Vagina (tissue), 2 donors: ENCODE data around the gene UQCRHL. TPM values are rescaled to one million over a fixed set of nuclear protein-coding genes. Genes with fewer than 3 reads are reported as not detected.

Experiments used
- DNase-seq, 2 donors: peaks; one replicate each; pipeline ENCODE4 v3.0.0-alpha.2; 2017; ENCODE audit errors: extremely low spot score in 2 of 2
- H3K27ac ChIP-seq: fragments of 200-600 bp; sonication (generic); one replicate; pipeline ENCODE4 v1.5.1; 2019
- H3K27me3 ChIP-seq: fragments of 200-600 bp; sonication (generic); one replicate; pipeline ENCODE4 v1.5.1; 2019
- H3K36me3 ChIP-seq, 2 donors: fragments of 200-600 bp; sonication (generic); one replicate each; pipeline ENCODE4 v1.5.1; 2017 to 2019
- H3K4me1 ChIP-seq: fragments of 200-600 bp; sonication (generic); one replicate; pipeline ENCODE4 v1.5.1; 2019
- H3K4me3 ChIP-seq, 2 donors: fragments of 200-600 bp; sonication (generic); 1 replicate in 1 of 2; 2 replicates in 1 of 2; pipeline ENCODE4 v1.5.1; 2016 to 2019
- H3K9me3 ChIP-seq: fragments of 200-600 bp; sonication (generic); one replicate; pipeline ENCODE4 v1.5.1; 2019
- POLR2A ChIP-seq, 2 donors: fragments of 450-650 bp; IDR thresholded peaks; one replicate each; pipeline ENCODE4 v1.6.1; 2017; ENCODE audit warnings: antibody characterized with exemption in 2 of 2, mild to moderate bottlenecking in 2 of 2, moderate library complexity in 2 of 2
- POLR2AphosphoS5 ChIP-seq, 2 donors: sonication (generic); formaldehyde crosslinking; IDR thresholded peaks; one replicate each; pipeline ENCODE4 v1.9.0; 2017; ENCODE audit warnings: antibody characterized with exemption in 2 of 2, mild to moderate bottlenecking in 2 of 2, low read depth in 1 of 2; ENCODE audit not compliant: insufficient read depth in 1 of 2
- intact Hi-C: fragments of 100-400 bp; cut with DNase I; formaldehyde crosslinking; loops from one replicate; pipeline ENCODE4 v1.15.1; 2023
- total RNA-seq: library from RNA; depleted of rRNA; stranded (reverse); fragments of >200 nt; gene quantifications from one replicate; pipeline ENCODE4 v1.2.3, GENCODE V29; 2016
- TF ChIP-seq, protein P1 (sequence below), 3 experiments: fragments of 450-650 bp in 2 of 3; fragments of 200-600 bp in 1 of 3; sonication (generic) in 1 of 3; IDR thresholded peaks; one replicate each; pipeline ENCODE4 v1.5.1; 2017 to 2019; ENCODE audit warnings: antibody characterized with exemption in 3 of 3, mild to moderate bottlenecking in 2 of 3, moderate library complexity in 2 of 3

UQCRHL gene
- total RNA-seq, 1 donor from 2014 or later, result 1.5 TPM

GRCh38 chr1:15760520-15761211, 46.8 kb downstream of the UQCRHL start:
- Histone ChIP-seq H3K9me3 (no peaks in the 10 kb centered on the region), H3K4me1 (peaks cover 74% of the 10 kb centered on the region), H3K27ac (peak overlapping the region; percentile 87), H3K27me3 (no peaks in the 10 kb centered on the region), H3K36me3 (no peaks in the 10 kb centered on the region), H3K4me3 (peak overlapping the region; percentile 7 to 80)
- no peak for DNase-seq
- intact Hi-C loops, result no loop called here
- TF ChIP-seq POLR2A (IDR thresholded peaks at IDR 0.05) (no peak), POLR2AphosphoS5 (IDR thresholded peaks at IDR 0.05; ENCODE audit: insufficient read depth in 1 of 2, low read depth in 1 of 2) (peak in 1 of 2 donors; percentile 57)
- TF ChIP-seq, protein P1, sequence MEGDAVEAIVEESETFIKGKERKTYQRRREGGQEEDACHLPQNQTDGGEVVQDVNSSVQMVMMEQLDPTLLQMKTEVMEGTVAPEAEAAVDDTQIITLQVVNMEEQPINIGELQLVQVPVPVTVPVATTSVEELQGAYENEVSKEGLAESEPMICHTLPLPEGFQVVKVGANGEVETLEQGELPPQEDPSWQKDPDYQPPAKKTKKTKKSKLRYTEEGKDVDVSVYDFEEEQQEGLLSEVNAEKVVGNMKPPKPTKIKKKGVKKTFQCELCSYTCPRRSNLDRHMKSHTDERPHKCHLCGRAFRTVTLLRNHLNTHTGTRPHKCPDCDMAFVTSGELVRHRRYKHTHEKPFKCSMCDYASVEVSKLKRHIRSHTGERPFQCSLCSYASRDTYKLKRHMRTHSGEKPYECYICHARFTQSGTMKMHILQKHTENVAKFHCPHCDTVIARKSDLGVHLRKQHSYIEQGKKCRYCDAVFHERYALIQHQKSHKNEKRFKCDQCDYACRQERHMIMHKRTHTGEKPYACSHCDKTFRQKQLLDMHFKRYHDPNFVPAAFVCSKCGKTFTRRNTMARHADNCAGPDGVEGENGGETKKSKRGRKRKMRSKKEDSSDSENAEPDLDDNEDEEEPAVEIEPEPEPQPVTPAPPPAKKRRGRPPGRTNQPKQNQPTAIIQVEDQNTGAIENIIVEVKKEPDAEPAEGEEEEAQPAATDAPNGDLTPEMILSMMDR (IDR thresholded peaks at IDR 0.05), result no peak

- Histone ChIP-seq H3K27me3 (no peaks in the 10 kb centered on the region), H3K9me3 (no peaks in the 10 kb centered on the region), H3K36me3 (no peaks in the 10 kb centered on the region), H3K4me1 (peaks cover 62% of the 10 kb centered on the region), H3K27ac (peak overlapping the region; percentile 87), H3K4me3 (peak overlapping the region; percentile 77 to 80)
- intact Hi-C loops, result loop anchor here (5.0 kb wide), 1 partner anchor 57 kb away; no protein-coding TSS in a partner anchor
- no peak for TF ChIP-seq POLR2A (IDR thresholded peaks at IDR 0.05)
- peak in 1 of 2 donors; percentile 34 for TF ChIP-seq POLR2AphosphoS5 (IDR thresholded peaks at IDR 0.05; ENCODE audit: insufficient read depth in 1 of 2, low read depth in 1 of 2)
- TF ChIP-seq, protein P1 (IDR thresholded peaks at IDR 0.05), result no peak
- no peak for DNase-seq
Observed at GRCh38 chr1:15758953-15759661, 48.3 kb downstream of the UQCRHL start.

DNA sequence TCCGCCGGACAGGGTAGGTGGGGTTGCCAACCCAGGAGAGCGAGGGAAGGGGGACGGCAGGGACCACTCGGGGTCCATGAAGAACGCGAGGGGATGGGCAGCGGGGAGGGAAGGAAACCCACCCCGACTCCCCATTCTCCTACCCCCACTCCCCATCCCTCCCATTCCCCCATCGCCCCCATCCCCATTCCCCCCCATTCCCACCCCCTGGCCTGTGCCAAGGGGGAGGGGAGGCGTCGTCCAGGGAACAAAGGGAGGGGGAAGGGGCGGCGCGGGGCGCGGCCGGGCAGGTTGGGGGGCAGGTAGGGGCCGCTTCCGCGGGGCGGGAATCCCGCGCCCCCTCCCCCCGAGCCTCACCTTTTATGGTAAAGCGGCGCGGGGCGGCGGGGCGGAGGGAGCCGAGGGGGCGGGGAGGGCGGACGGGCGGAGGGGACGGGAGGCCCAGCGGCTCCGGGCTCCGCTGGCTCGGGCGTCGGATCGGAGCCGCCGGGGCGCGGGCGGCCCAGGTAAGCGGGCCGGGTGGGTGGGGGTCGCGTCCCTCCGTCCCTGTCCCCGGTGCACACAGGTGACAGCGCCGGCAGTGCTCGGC, 49.0 kb downstream of the UQCRHL start, which contains the start of gene FBLIM1:
FBLIM1 (plus strand) TSS at position 453 of the 589 bp plus-strand sequence. CDS start 6,189 bp downstream, outside the sequence.
- no peaks in the 10 kb centered on the region for H3K9me3 ChIP-seq
- DNase-seq, result no peak
- TF ChIP-seq POLR2AphosphoS5 (IDR thresholded peaks at IDR 0.05; ENCODE audit: insufficient read depth in 1 of 2, low read depth in 1 of 2) (no peak), POLR2A (IDR thresholded peaks at IDR 0.05) (no peak)
- TF ChIP-seq, protein P1 (IDR thresholded peaks at IDR 0.05), result no peak
- no peaks in the 10 kb centered on the region for H3K36me3 ChIP-seq
- H3K4me3 ChIP-seq, result peak within 1 kb of the TSS; percentile 77 to 80
- intact Hi-C loops, result loop anchor here (5.0 kb wide), 1 partner anchor 56 kb away; no protein-coding TSS in a partner anchor
- H3K27me3 ChIP-seq, result no peaks in the 10 kb centered on the region
- peak within 1 kb of the TSS; percentile 87 for H3K27ac ChIP-seq
- H3K4me1 ChIP-seq, result peaks cover 55% of the 10 kb centered on the region

- no peaks in the 10 kb centered on the region for H3K9me3 ChIP-seq
- peak overlapping the region; percentile 77 to 80 for H3K4me3 ChIP-seq
- H3K36me3 ChIP-seq, result no peaks in the 10 kb centered on the region
- TF ChIP-seq, protein P1 (IDR thresholded peaks at IDR 0.05), result no peak
- TF ChIP-seq POLR2AphosphoS5 (IDR thresholded peaks at IDR 0.05; ENCODE audit: insufficient read depth in 1 of 2, low read depth in 1 of 2), result peak in 1 of 2 donors; percentile 67
- TF ChIP-seq POLR2A (IDR thresholded peaks at IDR 0.05), result peak in 1 of 2 donors; percentile 10
- H3K27ac ChIP-seq, result peak overlapping the region; percentile 87
- peaks cover 55% of the 10 kb centered on the region for H3K4me1 ChIP-seq
- H3K27me3 ChIP-seq, result no peaks in the 10 kb centered on the region
- intact Hi-C loops, result loop anchor here (5.0 kb wide), 1 partner anchor 55 kb away; no protein-coding TSS in a partner anchor
- DNase-seq, result no peak
Observed at GRCh38 chr1:15757575-15758342, 49.7 kb downstream of the UQCRHL start.

Other genes starting within 250 kb of the UQCRHL start
- gene AGMAT, start 222.6 kb downstream of the UQCRHL start, total RNA-seq, result 1.5 TPM
- 59.2 TPM for gene DDI2, start 190.2 kb downstream of the UQCRHL start, total RNA-seq
- gene PLEKHM2, start 123.3 kb downstream of the UQCRHL start, total RNA-seq, result 56.2 TPM
- 3.2 TPM for gene SLC25A34, start 71.4 kb downstream of the UQCRHL start, total RNA-seq
- gene TMEM82, start 65.2 kb downstream of the UQCRHL start, total RNA-seq, result not detected
- 45.2 TPM for gene FBLIM1, start 48.9 kb downstream of the UQCRHL start, total RNA-seq
- gene SPEN, start 40.1 kb upstream of the UQCRHL start, total RNA-seq, result 55.2 TPM
- gene ZBTB17, start 168.5 kb upstream of the UQCRHL start, total RNA-seq, result 38.5 TPM
- not detected for gene SRARP, start 196.6 kb upstream of the UQCRHL start, total RNA-seq
- gene HSPB7, start 210.4 kb upstream of the UQCRHL start, total RNA-seq, result 19.4 TPM
- gene CLCNKA, start 214.4 kb upstream of the UQCRHL start, total RNA-seq, result 0.25 TPM
- gene CLCNKB, start 236.1 kb upstream of the UQCRHL start, total RNA-seq, result not detected